Esophagus squamous epithelium (tissue), 5 donors: ENCODE data around the gene MRAP2. TPM values are rescaled to one million over a fixed set of nuclear protein-coding genes. Genes with fewer than 3 reads are reported as not detected.
"Not testable (repeated sequence)": the region's sequence is repeated elsewhere in the genome, so short reads cannot be mapped to it uniquely, and the experiment has no call there.

Source experiments
- DNase-seq: peaks from one replicate; lab custom pipeline; 2025; lab: John Stamatoyannopoulos, UW
- H3K27ac ChIP-seq, 4 donors: fragments of 200-600 bp; sonication (generic); one replicate each; pipeline ENCODE4 v1.5.1; 2016 to 2019; ENCODE audit warnings: mild to moderate bottlenecking in 1 of 4
- H3K27me3 ChIP-seq, 4 donors: fragments of 200-600 bp; sonication (generic); 1 replicate in 3 of 4; 2 replicates in 1 of 4; pipeline versions ENCODE4 v1.5.1 to v1.6.0; 2017 to 2021; ENCODE audit warnings: antibody characterized with exemption in 1 of 4
- H3K36me3 ChIP-seq, 3 donors: fragments of 200-600 bp; sonication (generic); one replicate each; pipeline ENCODE4 v1.5.1; 2016 to 2019
- H3K4me1 ChIP-seq, 3 donors: fragments of 200-600 bp; sonication (generic); one replicate each; pipeline ENCODE4 v1.5.1; 2017 to 2019
- H3K4me3 ChIP-seq, 4 donors: fragments of 200-600 bp; sonication (generic); 1 replicate in 3 of 4; 2 replicates in 1 of 4; pipeline ENCODE4 v1.5.1; 2016 to 2019; ENCODE audit warnings: mild to moderate bottlenecking in 2 of 4, moderate library complexity in 1 of 4
- H3K9me3 ChIP-seq, 3 donors: fragments of 200-600 bp; sonication (generic); one replicate each; pipeline ENCODE4 v1.5.1; 2016 to 2019
- CTCF ChIP-seq, 6 experiments: fragments of 450-650 bp in 4 of 6; fragments of 200-600 bp in 2 of 6; sonication (generic) in 2 of 6; IDR thresholded peaks; one replicate each; pipeline ENCODE4 v1.5.1; 2016 to 2019; ENCODE audit warnings: antibody characterized with exemption in 6 of 6, mild to moderate bottlenecking in 4 of 6, moderate library complexity in 4 of 6
- POLR2A ChIP-seq, 4 donors: fragments of 450-650 bp; IDR thresholded peaks; one replicate each; pipeline ENCODE4 v1.6.1; 2017; ENCODE audit warnings: antibody characterized with exemption in 4 of 4, mild to moderate bottlenecking in 4 of 4, moderate library complexity in 3 of 4
- WGBS, 2 donors: methylation state at CpG; one replicate each; pipeline ENCODE4 v1.1.5; 2018; 5-methylcytosine and 5-hydroxymethylcytosine counted together
- intact Hi-C: fragments of 100-400 bp; cut with DNase I; formaldehyde crosslinking; loops from one replicate; pipeline ENCODE4 v1.15.0; 2022
- total RNA-seq, 4 donors: library from RNA; depleted of rRNA; stranded (reverse); fragments of >200 nt; gene quantifications; one replicate each; pipeline ENCODE4 v1.1.0, GENCODE V29; 2016
- donor health status: DM: yes; HTN: yes; CAD: no.

The MRAP2 gene
- total RNA-seq, 4 donors from 2014 or later, result 0.70 to 5.4 (median 1.4) TPM

DNA sequence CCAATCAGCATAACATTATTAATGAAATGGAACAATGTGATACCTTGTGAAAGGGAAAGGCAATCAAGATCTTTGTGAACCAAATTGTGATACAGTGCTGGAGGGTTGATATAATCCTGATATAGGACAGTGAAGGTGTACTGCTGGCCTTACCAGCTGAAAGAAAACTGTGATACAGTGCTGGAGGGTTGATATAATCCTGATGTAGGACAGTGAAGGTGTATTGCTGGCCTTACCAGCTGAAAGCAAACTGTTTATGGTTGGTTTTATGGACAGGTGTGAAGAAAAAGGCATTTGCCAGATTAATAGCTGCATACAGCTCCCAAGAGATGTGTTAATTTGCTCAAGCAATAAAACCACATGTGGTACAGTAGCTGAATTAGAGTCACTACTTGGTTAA lies 73.9 kb downstream of the MRAP2 start:
- Histone ChIP-seq H3K27me3 (no peaks in the 10 kb centered on the region), H3K4me1 (no peaks in the 10 kb centered on the region), H3K27ac (no peak overlapping the region), H3K9me3 (no peaks in the 10 kb centered on the region), H3K36me3 (no peaks in the 10 kb centered on the region), H3K4me3 (no peak overlapping the region)
- DNase-seq, result no peak
- intact Hi-C loops, result no loop called here
- TF ChIP-seq CTCF (IDR thresholded peaks at IDR 0.05) (no peak), POLR2A (IDR thresholded peaks at IDR 0.05) (no peak)

GRCh38 chr6:84111351-84111750 lies 77.8 kb downstream of the MRAP2 start:
- H3K27me3 ChIP-seq, intact Hi-C loops, DNase-seq, H3K27ac ChIP-seq, H3K4me1 ChIP-seq, H3K4me3 ChIP-seq, H3K36me3 ChIP-seq, H3K9me3 ChIP-seq: not testable (repeated sequence)
- 53 to 74% methylated on average over 1 of the region's 1 CpG for WGBS, 2 donors

DNA sequence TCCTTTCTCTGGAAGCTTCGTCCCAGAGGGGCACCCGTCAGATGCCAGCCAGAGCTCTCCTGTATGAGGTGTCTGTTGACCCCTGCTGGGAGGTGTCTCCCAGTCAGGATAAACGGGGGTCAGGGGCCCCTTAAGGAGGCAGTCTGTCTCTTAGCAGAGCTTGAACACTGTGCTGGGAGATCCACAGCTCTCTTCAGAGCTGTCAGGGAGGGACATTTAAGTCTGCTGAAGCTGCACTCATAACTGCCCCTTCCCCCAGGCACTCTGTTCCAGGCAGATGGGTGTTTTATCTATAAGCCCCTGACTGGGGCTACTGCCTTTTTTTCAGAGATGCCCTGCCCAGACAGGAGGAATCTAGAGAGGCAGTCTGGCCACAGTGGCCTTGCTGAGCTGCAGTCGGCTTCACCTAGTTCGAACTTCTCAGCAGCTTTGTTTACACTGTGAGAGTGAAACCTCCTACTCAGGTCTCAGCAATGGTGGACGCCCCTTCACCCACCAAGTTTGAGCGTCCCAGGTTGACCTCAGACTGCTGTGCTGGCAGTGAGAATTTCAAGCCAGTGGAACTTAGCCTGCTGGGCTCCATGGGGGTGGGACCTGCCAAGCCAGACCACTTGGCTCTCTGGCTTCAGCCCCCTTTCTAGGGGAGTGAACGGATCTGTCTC lies 81.5 kb downstream of the MRAP2 start:
- H3K36me3 ChIP-seq, intact Hi-C loops, H3K4me1 ChIP-seq, H3K4me3 ChIP-seq, DNase-seq, H3K27ac ChIP-seq, H3K27me3 ChIP-seq, H3K9me3 ChIP-seq: not testable (repeated sequence)
- WGBS, 2 donors, result 73 to 77% methylated on average over 3 to 5 of the region's 8 CpGs

GRCh38 chr6:84118191-84118590 lies 84.6 kb downstream of the MRAP2 start:
- intact Hi-C loops, result no loop called here
- no peaks in the 10 kb centered on the region for H3K4me1 ChIP-seq
- H3K9me3 ChIP-seq, result no peaks in the 10 kb centered on the region
- H3K36me3 ChIP-seq, result no peaks in the 10 kb centered on the region
- DNase-seq, result no peak
- WGBS, 2 donors, result 40% methylated on average over 4 of the region's 5 CpGs; no CpG with 5 or more reads in 1 of the 2 donors
- no peak for TF ChIP-seq POLR2A (IDR thresholded peaks at IDR 0.05)
- no peak for TF ChIP-seq CTCF (IDR thresholded peaks at IDR 0.05)
- H3K27ac ChIP-seq, result no peak overlapping the region
- no peaks in the 10 kb centered on the region for H3K27me3 ChIP-seq
- no peak overlapping the region for H3K4me3 ChIP-seq

DNA sequence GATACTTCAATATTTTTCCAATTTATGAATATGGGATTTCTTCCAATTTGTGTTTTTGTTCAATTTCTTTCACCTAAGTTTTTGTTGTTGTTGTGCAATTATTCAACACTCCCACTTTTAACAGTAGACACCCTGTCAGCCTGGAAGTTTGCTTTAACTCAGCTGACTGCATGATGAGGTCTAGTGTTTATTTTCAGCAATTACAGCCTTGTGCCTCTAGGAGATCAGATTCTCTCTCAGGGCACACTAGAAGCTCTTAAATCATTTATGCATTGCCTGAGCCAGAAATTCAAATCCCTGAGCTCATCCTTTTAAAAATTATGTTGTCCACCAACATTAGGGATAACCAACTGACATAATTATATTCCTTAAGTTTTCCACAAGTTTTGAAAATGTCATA lies 85.7 kb downstream of the MRAP2 start:
- intact Hi-C loops, result no loop called here
- H3K36me3 ChIP-seq, result peaks cover 0 to 6% (median 0%) of the 10 kb centered on the region in 3 donors
- no peaks in the 10 kb centered on the region for H3K4me1 ChIP-seq
- H3K27ac ChIP-seq, result no peak overlapping the region
- no peaks in the 10 kb centered on the region for H3K27me3 ChIP-seq
- TF ChIP-seq POLR2A (IDR thresholded peaks at IDR 0.05) (no peak), CTCF (IDR thresholded peaks at IDR 0.05) (no peak)
- DNase-seq, result no peak
- no peaks in the 10 kb centered on the region for H3K9me3 ChIP-seq
- no peak overlapping the region for H3K4me3 ChIP-seq

GRCh38 chr6:84123186-84123585 lies 89.6 kb downstream of the MRAP2 start:
- DNase-seq, result no peak
- 85 to 94% methylated on average over 2 of the region's 2 CpGs for WGBS, 2 donors
- no peaks in the 10 kb centered on the region for H3K4me1 ChIP-seq
- H3K4me3 ChIP-seq, result no peak overlapping the region
- peaks cover 0 to 28% (median 0%) of the 10 kb centered on the region in 3 donors for H3K36me3 ChIP-seq
- H3K27me3 ChIP-seq, result no peaks in the 10 kb centered on the region
- TF ChIP-seq POLR2A (IDR thresholded peaks at IDR 0.05) (no peak), CTCF (IDR thresholded peaks at IDR 0.05) (no peak)
- no peak overlapping the region for H3K27ac ChIP-seq
- intact Hi-C loops, result no loop called here
- no peaks in the 10 kb centered on the region for H3K9me3 ChIP-seq

GRCh38 chr6:84129588-84129987 lies 96.0 kb downstream of the MRAP2 start:
- WGBS, 2 donors, result 62 to 80% methylated on average over 1 of the region's 1 CpG
- H3K4me1 ChIP-seq, H3K4me3 ChIP-seq, H3K27me3 ChIP-seq, H3K9me3 ChIP-seq, intact Hi-C loops, H3K27ac ChIP-seq, DNase-seq: not testable (repeated sequence)
- H3K36me3 ChIP-seq, result peaks cover 0 to 37% (median 0%) of the 10 kb centered on the region in 3 donors

DNA sequence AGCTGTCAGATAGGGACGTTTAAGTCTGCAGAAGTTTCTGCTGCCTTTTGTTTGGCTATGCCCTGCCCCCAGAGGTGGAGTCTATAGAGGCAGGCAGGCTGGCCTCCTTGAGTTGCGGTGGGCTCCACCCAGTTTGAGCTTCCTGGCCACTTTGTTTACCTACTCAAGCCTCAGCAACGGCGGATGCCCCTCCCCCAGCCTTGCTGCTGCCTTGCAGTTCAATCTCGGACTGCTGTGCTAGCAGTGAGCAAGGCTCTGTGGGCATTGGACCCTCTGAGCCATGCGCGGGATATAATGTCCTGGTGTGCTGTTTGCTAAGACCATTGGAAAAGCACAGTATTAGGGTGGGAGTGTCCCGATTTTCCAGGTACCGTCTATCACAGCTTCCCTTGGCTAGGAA lies 99.8 kb downstream of the MRAP2 start:
- H3K4me1 ChIP-seq, H3K9me3 ChIP-seq, H3K4me3 ChIP-seq, H3K27ac ChIP-seq, DNase-seq, intact Hi-C loops, H3K27me3 ChIP-seq: not testable (repeated sequence)
- 92 to 100% methylated on average over 3 to 9 of the region's 9 CpGs for WGBS, 2 donors
- peaks cover 0 to 25% (median 0%) of the 10 kb centered on the region in 3 donors for H3K36me3 ChIP-seq
